ENCODE results near the gene RPL3.
"Not testable (repeated sequence)": the region's sequence is repeated elsewhere in the genome, so short reads cannot be mapped to it uniquely, and the experiment has no call there.

The RPL3 gene

DNA sequence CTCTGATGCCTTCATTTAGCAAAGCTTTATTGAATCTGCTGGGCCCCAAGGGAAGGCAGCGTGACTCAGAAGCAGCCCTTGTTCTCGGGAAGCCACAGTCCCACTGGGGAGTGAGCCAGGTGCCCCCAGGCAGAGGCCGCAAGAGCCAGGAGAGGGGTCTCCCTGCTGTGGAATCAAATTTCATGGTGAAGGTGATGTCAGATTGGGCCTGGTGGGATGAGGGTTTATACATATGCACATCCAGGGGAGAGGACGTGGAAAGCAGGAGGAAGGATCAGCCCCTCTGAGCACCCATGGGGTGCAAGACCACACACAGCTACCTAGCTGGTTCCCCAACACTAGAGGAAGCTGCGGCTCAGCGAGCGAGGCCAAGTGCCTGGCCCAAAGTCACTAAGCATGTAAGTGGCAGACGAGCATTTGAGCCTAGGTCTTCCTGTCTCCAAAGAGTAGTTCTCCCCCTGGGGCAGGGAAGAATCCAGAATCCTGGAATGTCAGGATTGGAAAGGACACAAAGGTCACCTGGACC is 32.3 kb upstream of the RPL3 start:
- no peak for DNase-seq (ENCODE audit: low read depth)

DNA sequence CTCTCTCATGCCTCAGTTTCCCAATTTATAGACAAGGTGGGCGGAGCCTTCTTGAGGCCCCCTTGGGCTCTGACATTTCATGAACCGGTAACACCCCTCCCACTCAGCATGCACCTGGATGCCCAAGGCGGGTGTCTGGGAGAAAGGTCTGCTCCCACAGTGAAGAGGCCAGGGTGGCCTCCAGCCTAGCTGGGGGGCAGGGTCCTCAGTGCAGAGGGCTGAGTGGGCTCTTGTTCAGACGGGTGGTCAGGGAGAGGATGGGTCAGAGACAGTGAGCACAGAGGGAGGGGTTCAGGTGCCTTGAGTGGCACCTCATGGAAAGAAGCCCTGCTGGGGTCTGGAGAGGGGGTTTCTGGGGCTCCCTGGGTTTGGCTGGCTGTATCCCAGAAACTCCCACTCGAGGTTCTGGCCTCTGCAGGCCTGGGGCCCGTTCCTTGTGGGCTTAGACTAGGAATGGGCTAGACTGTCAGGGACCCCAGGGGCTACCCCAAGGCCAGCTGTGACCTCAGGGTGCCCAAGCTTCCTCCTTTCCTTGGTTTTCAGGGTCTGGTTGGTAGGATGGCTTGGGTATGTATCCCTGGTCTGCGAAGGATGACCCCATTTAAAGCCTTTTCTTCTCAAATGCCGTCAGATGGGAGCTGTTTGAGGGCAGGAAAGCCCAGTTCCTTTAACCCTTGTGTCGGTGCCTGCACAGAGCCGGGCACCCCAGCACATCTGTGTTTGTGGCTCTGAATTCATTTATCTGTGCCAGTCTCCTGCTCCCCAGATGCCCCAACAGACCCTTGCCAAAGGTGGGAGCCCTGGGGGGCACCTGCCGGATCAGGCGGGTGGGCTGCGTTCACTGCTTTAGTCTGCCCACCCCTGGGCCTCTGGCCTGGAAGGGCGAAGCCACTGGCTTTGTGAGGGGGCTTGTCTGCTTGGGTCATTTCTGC is 31.6 kb upstream of the RPL3 start:
- DNase-seq (ENCODE audit: low read depth), result no peak

DNA sequence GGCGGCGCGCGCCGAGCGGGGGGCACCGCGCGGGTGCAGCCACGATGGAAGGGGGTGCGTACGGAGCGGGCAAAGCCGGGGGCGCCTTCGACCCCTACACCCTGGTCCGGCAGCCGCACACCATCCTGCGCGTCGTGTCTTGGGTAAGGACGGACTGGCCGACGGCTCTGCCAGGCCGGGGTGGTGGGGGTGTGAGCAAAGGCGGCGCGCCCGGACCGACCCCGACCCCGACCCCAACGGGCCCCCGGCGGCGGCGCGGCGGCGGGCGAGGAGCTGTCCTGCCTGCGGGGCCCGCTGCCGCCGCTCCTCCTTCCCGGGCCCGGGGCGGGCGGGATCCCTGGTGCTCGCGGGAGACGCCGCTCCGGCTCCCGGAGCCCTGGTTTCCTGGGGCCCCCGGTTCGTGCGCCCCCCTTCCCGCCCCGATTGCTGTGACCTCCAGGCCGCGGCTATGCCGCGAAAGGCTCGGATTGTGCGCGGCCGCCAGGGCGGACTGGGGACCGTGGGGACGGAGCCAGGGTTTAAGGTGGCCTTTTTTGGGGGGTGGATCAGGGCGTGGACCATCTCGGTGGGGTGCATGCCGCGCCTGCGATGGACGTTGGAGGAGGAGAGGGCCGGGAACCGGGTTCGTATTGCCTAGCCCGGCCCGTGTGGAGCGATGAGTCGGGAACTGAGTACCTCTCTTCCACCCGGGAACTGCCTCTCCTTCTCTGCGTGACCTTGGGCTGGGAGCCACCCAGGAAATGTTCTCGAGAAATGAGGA is 30.7 kb upstream of the RPL3 start, which contains the start of gene SYNGR1:
TSS of gene SYNGR1 (plus strand) at position 25 of the 760 bp plus-strand sequence. CDS start at position 45, 20 bp downstream.
- no peak for DNase-seq (ENCODE audit: low read depth)

DNA sequence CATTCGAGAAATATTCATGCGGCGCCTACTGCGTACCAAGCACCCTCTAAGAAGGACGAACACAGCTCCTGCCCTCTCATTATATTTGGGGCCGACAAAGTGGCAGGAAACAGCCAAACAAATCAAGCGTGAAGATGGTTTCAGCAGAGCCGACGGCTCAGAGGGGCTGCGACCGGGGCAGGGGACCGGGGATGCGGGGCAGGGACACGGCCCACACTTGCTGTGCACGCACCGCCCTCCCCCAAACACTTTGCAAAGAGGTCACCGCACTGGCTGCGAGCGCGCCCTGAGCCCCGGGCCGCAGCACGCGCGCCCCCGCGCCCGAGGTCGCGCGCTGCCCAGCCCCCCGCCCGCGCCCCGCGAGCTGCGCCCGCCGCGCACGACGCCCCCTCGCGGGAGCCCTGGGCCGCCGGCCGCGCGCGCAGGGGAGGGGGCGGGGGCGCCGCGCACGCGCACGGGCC is 30.1 kb upstream of the RPL3 start:
- DNase-seq (ENCODE audit: low read depth), result no peak

- no peak for DNase-seq (ENCODE audit: low read depth)
These were observed 29.6 kb upstream of the RPL3 start for GRCh38 chr22:39348909-39349505.

- no peak for DNase-seq (ENCODE audit: low read depth)
These were observed 25.8 kb upstream of the RPL3 start for GRCh38 chr22:39345231-39345630.

DNA sequence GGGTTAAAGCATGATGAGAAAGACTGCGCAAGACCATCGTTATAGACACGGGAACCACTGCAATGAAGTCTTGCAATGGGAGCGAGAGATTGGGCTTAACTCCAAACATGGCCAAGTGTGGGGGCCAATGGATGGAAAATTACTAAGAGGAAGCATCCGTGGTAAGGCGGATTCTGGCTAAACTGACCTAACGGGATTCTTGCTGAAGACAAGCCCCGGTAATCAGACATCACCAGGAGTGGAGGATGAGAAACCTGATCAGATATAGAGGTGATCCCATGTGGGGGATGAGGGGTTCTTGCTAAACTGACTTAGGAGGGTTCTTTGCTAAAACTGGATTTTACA is 24.6 kb upstream of the RPL3 start:
- no peak for DNase-seq (ENCODE audit: low read depth)

GRCh38 chr22:39343259-39344045 is 24.0 kb upstream of the RPL3 start:
- DNase-seq (ENCODE audit: low read depth), result peak; percentile 16

- DNase-seq (ENCODE audit: low read depth), result no peak
These were observed 21.8 kb upstream of the RPL3 start for GRCh38 chr22:39341179-39341578.

DNA sequence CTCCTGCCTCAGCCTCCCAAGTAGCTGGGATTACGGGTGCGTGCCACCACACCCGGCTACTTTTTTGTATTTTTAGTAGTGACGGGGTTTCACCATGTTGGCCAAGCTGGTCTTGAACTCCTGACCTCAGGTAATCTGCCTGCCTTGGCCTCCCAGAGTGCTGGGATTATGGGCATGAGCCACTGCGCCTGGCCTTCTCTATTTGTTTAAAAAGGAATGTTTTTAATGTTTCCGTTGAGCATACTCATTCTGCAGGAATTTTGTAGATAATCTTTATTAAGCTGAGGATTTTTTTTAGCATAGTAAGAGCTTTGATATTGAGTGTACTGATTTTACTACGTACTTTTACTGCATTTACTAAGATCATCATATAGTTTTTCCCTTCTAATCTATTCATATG is 20.4 kb upstream of the RPL3 start:
- not testable (repeated sequence) for DNase-seq (ENCODE audit: low read depth)

DNA sequence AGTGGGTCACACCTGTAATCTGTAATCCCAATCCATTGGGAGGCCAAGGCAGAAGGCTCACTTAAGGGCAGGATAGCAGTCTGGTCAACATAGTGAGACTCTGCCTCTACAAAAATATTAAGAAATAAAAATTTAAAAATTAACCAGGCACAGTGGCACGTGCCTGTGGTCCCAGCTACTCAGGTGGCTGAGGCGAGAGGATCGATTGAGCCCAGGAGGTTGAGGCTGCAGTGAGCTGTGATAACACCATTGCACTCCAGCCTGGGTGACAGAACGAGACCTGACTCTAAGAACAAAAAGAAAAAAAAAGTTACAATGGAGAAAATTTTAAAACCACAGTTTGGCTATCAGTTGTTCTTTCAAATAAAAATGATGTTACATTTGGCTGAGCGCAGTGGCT is 17.0 kb upstream of the RPL3 start:
- no peak for DNase-seq (ENCODE audit: low read depth)

DNA sequence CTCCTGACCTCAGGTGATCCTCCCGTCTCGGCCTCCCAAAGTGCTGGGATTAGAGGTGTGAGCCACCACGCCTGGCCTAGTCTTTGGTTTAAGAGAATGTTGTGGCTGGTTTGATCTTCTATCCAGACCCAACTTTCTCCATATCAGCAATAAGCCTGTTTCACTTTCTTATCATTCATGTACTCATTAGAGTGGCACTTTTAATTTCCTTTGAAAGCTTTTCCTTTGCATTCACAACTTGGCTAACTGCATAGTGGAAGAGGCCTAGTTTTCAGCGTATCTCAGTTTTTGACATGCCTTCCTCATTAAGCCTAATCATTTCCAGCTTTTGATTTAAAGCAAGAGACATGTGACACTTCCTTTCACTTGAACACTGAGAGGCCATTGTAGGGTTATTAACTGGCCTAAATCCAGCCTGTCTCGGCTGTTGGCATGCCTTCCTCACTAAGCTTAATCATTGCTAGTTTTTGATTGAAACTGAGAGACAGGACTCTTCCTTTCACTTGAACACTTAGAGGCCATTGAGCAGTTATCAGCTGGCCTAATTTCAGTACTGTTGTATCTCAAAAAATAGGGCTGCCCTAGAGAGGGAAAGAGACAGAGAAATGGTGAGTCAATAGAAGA is 13.1 kb upstream of the RPL3 start:
- no peak for DNase-seq (ENCODE audit: low read depth)

DNA sequence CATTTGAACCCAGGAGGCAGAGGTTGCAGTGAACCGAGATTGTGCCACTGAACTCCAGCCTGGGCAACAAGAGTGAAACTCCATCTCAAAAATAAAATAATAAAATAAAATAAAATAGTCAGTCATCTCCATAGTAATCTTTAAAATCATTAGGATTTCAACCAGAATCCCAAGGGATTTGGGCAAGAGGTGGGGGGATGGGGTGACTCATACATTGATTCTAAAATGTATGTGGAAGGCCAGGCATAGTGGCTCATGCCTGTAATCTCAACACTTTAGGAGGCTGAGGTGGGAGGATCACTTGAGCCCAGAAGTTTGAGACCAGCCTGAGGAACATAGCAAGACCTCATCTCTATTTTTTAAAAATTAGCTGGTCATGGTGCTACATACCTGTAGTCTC is 11.1 kb upstream of the RPL3 start:
- not testable (repeated sequence) for DNase-seq (ENCODE audit: low read depth)

DNA sequence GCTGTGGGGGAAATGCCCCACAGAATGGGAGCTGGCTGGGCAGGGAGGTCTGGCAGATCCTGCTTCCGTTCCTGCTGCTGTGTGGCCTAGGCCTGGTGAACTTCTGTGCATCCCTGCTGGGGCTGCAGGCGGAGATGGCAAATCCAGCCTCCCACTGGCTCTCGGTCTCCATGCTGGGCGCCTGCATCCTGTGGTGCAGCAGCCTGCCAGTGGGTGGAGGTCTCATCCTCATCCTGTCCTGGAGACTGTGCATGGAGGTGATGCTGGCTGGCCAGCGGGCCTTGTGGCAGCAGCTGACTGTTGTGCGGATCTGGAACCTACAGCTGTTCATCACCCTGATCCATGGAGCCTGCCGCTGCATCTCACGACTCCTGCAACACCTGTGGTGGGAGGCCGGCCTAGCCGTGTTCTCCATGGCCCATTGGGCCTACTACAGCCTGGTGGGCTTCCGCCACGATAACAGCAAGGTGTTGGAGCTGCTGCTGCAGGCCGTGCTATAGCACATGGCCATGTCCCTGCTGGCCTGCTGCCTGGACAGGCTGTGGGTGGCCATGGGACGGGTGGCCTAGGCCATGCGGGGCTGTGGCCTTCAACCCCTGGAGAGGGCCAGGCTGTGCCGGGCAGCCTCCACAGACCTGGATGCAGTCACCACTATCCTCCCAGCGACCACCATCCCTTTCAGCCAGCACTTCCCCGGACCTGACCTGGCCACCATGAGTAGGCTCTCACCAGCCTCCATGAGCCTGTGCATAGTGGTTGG is 8.8 kb upstream of the RPL3 start:
- no peak for DNase-seq (ENCODE audit: low read depth)

DNA sequence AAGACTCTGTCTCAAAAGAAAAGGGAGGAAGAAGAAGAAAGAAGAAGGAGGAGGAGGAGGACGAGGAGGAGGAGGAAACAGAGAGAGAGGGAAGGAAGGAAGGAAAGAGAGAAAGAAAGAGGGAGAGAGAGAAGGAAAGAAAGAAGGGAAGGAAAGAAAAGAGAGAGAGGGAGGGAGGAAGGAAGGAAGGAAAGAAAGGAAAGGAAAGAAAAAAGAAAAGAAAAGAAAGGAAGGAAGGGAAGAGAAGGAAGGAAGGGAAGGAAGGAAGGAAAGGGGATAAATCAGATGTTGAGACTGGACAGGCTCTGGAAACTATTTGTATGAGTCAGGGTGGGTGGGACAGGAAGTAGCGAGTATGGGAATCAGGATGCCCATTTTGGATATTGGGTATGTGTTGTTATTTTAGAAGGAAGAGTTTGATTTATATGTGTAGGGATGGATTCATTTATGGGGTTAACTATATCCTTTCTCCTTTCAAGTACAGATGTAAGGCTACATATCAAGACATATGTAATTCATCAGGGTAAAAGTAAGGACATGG is 6.0 kb upstream of the RPL3 start:
- no peak for DNase-seq (ENCODE audit: low read depth)

- DNase-seq (ENCODE audit: low read depth), result not testable (repeated sequence)
These were observed 1.2 kb upstream of the RPL3 start for GRCh38 chr22:39320616-39321029.

GRCh38 chr22:39318507-39319283 is 728 bp downstream of the RPL3 start:
- no peak for DNase-seq (ENCODE audit: low read depth)

DNA sequence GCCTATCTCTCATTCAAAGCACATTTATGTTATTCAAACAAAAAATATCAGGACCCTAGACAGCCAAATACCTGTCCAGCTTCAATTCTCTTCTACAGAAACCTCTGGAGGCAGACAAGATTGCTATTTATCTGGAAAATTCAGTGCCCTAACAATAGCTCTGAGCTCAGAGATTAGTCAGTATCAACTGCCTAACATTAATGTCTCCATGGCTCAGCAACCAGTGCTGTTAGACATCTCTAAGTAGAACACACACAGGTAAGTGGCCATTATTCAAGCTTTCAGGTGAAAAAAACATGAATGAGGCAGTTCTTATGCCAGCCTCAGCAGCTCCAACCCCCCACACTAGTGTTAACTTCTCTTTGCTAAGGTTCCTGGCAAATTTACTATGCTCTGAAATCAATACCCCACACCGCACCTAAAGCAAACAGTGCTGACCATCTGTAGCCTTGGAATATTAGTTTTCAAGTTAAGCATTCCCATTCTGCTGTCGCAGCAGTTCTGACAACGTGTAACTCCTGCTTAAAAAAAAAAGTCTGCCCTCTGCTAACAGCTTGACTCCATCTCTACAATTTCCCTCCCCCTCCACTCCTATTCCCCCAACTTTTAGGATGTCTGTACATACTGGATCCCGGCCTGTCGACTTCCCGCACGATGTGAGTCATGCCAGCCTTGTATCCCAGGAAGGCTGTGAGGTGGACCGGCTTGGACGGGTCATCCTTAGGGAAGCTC is 1.5 kb downstream of the RPL3 start:
- DNase-seq (ENCODE audit: low read depth), result no peak
